MCF 10A (cell line): ENCODE measurements around the gene GLRX5. TPM values are rescaled to one million over a fixed set of nuclear protein-coding genes. Genes with fewer than 3 reads are reported as not detected.
A peak's percentile ranks its signal among the peaks of the same experiment; 100 is the strongest.
"Not testable (repeated sequence)": the region's sequence is repeated elsewhere in the genome, so short reads cannot be mapped to it uniquely, and the experiment has no call there.

Source experiments
- BruUV-seq: library from RNA; stranded (reverse); fragments of 400-500 nt; replicated peaks from 2 replicates; lab custom pipeline; 2021; lab: Mats Ljungman, UMichigan
- CTCF ChIA-PET: fragments of 300-600 bp; sonication (Branson Sonifier 250); formaldehyde crosslinking; extraction: SDS; loops from one replicate; lab custom pipeline; 2021; ENCODE audit warnings: antibody characterized with exemption, inconsistent platforms; lab: Yijun Ruan, JAX
- POLR2A ChIA-PET: fragments of 300-600, 350-650 bp; sonication (Branson Sonifier 250); formaldehyde crosslinking; extraction: SDS; loops from one replicate; lab custom pipeline; 2020; ENCODE audit warnings: antibody characterized with exemption, inconsistent platforms; lab: Yijun Ruan, JAX
- DNase-seq: peaks from one replicate; pipeline ENCODE4 v3.0.0-alpha.2; 2018; ENCODE audit not compliant: unreplicated experiment
- H3K27ac Mint-ChIP-seq: one replicate; pipeline ENCODE4 v1.8.0; 2022; ENCODE audit warnings: mild to moderate bottlenecking, low read depth, mixed read lengths; ENCODE audit not compliant: unreplicated experiment
- H3K27me3 Mint-ChIP-seq: one replicate; pipeline ENCODE4 v1.8.0; 2022; ENCODE audit warnings: mixed read lengths; ENCODE audit not compliant: insufficient read depth, unreplicated experiment
- H3K36me3 Mint-ChIP-seq: one replicate; pipeline ENCODE4 v1.8.0; 2022; ENCODE audit warnings: mild to moderate bottlenecking, moderate library complexity, mixed read lengths; ENCODE audit not compliant: insufficient read depth, unreplicated experiment
- H3K4me1 Mint-ChIP-seq: one replicate; pipeline ENCODE4 v1.8.0; 2022; ENCODE audit warnings: mixed read lengths; ENCODE audit not compliant: insufficient read depth, unreplicated experiment
- H3K4me3 Mint-ChIP-seq: one replicate; pipeline ENCODE4 v1.8.0; 2022; ENCODE audit warnings: mild to moderate bottlenecking, moderate library complexity, mixed read lengths; ENCODE audit not compliant: unreplicated experiment
- H3K9me3 Mint-ChIP-seq: one replicate; pipeline ENCODE4 v1.8.0; 2022; ENCODE audit warnings: mixed read lengths; ENCODE audit not compliant: unreplicated experiment
- CTCF ChIP-seq: fragments of 200-600 bp; IDR thresholded peaks from one replicate; pipeline ENCODE4 v1.8.0; 2022; ENCODE audit warnings: antibody characterized with exemption, mild to moderate bottlenecking; ENCODE audit not compliant: unreplicated experiment
- intact Hi-C: fragments of 100-400 bp; cut with micrococcal nuclease; formaldehyde crosslinking; loops from 2 replicates; pipeline ENCODE4 v1.14.1; 2022
- total RNA-seq: library from RNA; stranded (reverse); gene quantifications from 2 replicates; pipeline ENCODE4 v1.2.3, GENCODE V29; 2022

GLRX5 gene
- total RNA-seq, 1 experiment from 2014 or later: 32.2 TPM

- intact Hi-C loops: no loop called here
- no peak for TF ChIP-seq CTCF
- DNase-seq: no peak
- BruUV-seq: no TSS peak
- no peak overlapping the region for H3K4me3 Mint-ChIP-seq
- H3K36me3 Mint-ChIP-seq: no peaks in the 10 kb centered on the region
- H3K27me3 Mint-ChIP-seq: no peaks in the 10 kb centered on the region
- CTCF ChIA-PET: interaction anchor here (1.1 to 3.8 kb wide), 2 partner anchors 17 to 69 kb away, joined by 3 to 13 read pairs; no protein-coding TSS in a partner anchor
- peaks cover 22% of the 10 kb centered on the region for H3K4me1 Mint-ChIP-seq
- H3K27ac Mint-ChIP-seq: peak overlapping the region; percentile 58
- POLR2A ChIA-PET: interaction anchor here (1.7 to 1.8 kb wide), 2 partner anchors 9 to 13 kb away, joined by 5 to 11 read pairs; no protein-coding TSS in a partner anchor
- no peaks in the 10 kb centered on the region for H3K9me3 Mint-ChIP-seq
These were observed 25.4 kb upstream of the GLRX5 start for GRCh38 chr14:95509495-95509894.

- H3K27me3 Mint-ChIP-seq, BruUV-seq, CTCF ChIA-PET, DNase-seq, H3K4me3 Mint-ChIP-seq, intact Hi-C loops, H3K9me3 Mint-ChIP-seq, POLR2A ChIA-PET, H3K36me3 Mint-ChIP-seq: not testable (repeated sequence)
- Mint-ChIP-seq H3K27ac (peak overlapping the region; percentile 58), H3K4me1 (peaks cover 20% of the 10 kb centered on the region)
These were observed 24.5 kb upstream of the GLRX5 start for GRCh38 chr14:95510344-95510743.

GRCh38 chr14:95510804-95511203, 24.0 kb upstream of the GLRX5 start:
- intact Hi-C loops: no loop called here
- no peak overlapping the region for H3K27ac Mint-ChIP-seq
- H3K36me3 Mint-ChIP-seq: no peaks in the 10 kb centered on the region
- DNase-seq: no peak
- H3K4me3 Mint-ChIP-seq: no peak overlapping the region
- CTCF ChIA-PET: interaction anchor here (6.2 kb wide), 1 partner anchor 16 kb away, joined by 40 read pairs; no protein-coding TSS in a partner anchor
- peaks cover 20% of the 10 kb centered on the region for H3K4me1 Mint-ChIP-seq
- POLR2A ChIA-PET: interaction anchor here (1.4 kb wide), 1 partner anchor 13 kb away, joined by 3 read pairs; no protein-coding TSS in a partner anchor
- no peaks in the 10 kb centered on the region for H3K9me3 Mint-ChIP-seq
- no TSS peak for BruUV-seq
- no peaks in the 10 kb centered on the region for H3K27me3 Mint-ChIP-seq
- no peak for TF ChIP-seq CTCF

GRCh38 chr14:95511687-95512086, 23.2 kb upstream of the GLRX5 start:
- TF ChIP-seq CTCF: no peak
- intact Hi-C loops: no loop called here
- Mint-ChIP-seq H3K4me1 (peaks cover 19% of the 10 kb centered on the region), H3K27ac (no peak overlapping the region), H3K9me3 (no peaks in the 10 kb centered on the region), H3K27me3 (no peaks in the 10 kb centered on the region), H3K36me3 (no peaks in the 10 kb centered on the region), H3K4me3 (no peak overlapping the region)
- no peak for DNase-seq
- ChIA-PET CTCF (interaction anchor here (6.2 kb wide), 1 partner anchor 15 kb away, joined by 40 read pairs; no protein-coding TSS in a partner anchor), POLR2A (interaction anchor here (1.4 kb wide), 1 partner anchor 12 kb away, joined by 3 read pairs; no protein-coding TSS in a partner anchor)
- no TSS peak for BruUV-seq
